Naive thymus-derived CD4-positive, alpha-beta T cell (primary cell): ENCODE measurements around the gene CRADD. TPM values are rescaled to one million over a fixed set of nuclear protein-coding genes. Genes with fewer than 3 reads are reported as not detected.
"Not testable (repeated sequence)": the region's sequence is repeated elsewhere in the genome, so short reads cannot be mapped to it uniquely, and the experiment has no call there.

Source experiments
- ATAC-seq: fragments of 150-1000 bp; cut with Tn5 transposase; 2 replicates; pipeline ENCODE4 v1.10.0; 2021; ENCODE audit warnings: mild to moderate bottlenecking, moderate library complexity
- CTCF ChIA-PET: fragments of 350-600 bp; sonication (Branson Sonifier 250); formaldehyde crosslinking; loops from one replicate; lab custom pipeline; 2021; ENCODE audit warnings: antibody characterized with exemption; lab: Charles Lee
- POLR2A ChIA-PET: fragments of 350-600 bp; sonication (Branson Sonifier 250); formaldehyde crosslinking; loops from one replicate; lab custom pipeline; 2021; ENCODE audit warnings: antibody characterized with exemption, inconsistent platforms; lab: Charles Lee
- DNase-seq, 9 donors: peaks; one replicate each; pipeline versions ENCODE4 v3.0.0 to v3.0.0-alpha.2; 2020 to 2022; ENCODE audit warnings: mixed read lengths in 1 of 9
- H3K27ac ChIP-seq: one replicate; pipeline ENCODE4 v1.7.0; 2013; ENCODE audit warnings: mild to moderate bottlenecking, low read depth, low read length, moderate library complexity
- H3K27me3 ChIP-seq, 2 donors: one replicate each; pipeline ENCODE4 v1.7.0; 2013; ENCODE audit warnings: low read length in 2 of 2, mild to moderate bottlenecking in 2 of 2, moderate library complexity in 2 of 2; ENCODE audit not compliant: control insufficient read depth in 2 of 2, insufficient read depth in 2 of 2
- H3K36me3 ChIP-seq, 3 experiments: 1 replicate in 2 of 3; 2 replicates in 1 of 3; pipeline ENCODE4 v1.7.0; 2013; ENCODE audit warnings: low read length in 3 of 3, mild to moderate bottlenecking in 3 of 3, moderate library complexity in 1 of 3; ENCODE audit not compliant: insufficient read depth in 3 of 3, control insufficient read depth in 2 of 3
- H3K4me1 ChIP-seq, 2 donors: one replicate each; pipeline ENCODE4 v1.7.0; 2013; ENCODE audit warnings: low read length in 2 of 2, mild to moderate bottlenecking in 2 of 2, moderate library complexity in 1 of 2; ENCODE audit not compliant: control insufficient read depth in 2 of 2, insufficient read depth in 2 of 2
- H3K4me3 ChIP-seq: 2 replicates; pipeline ENCODE4 v1.7.0; 2013; ENCODE audit warnings: mild to moderate bottlenecking, low read length
- H3K9me3 ChIP-seq, 3 experiments: 1 replicate in 2 of 3; 2 replicates in 1 of 3; pipeline ENCODE4 v1.7.0; 2013; ENCODE audit warnings: low read length in 3 of 3; ENCODE audit not compliant: control insufficient read depth in 2 of 3
- H3K27ac Mint-ChIP-seq, 9 donors: one replicate each; pipeline ENCODE4 v1.8.0; 2020 to 2022; ENCODE audit warnings: mixed read lengths in 9 of 9, mild to moderate bottlenecking in 8 of 9, moderate library complexity in 5 of 9, inconsistent platforms in 2 of 9
- H3K27me3 Mint-ChIP-seq, 5 donors: one replicate each; pipeline ENCODE4 v1.8.0; 2021 to 2022; ENCODE audit warnings: mixed read lengths in 5 of 5, mild to moderate bottlenecking in 1 of 5
- H3K36me3 Mint-ChIP-seq, 5 donors: one replicate each; pipeline ENCODE4 v1.8.0; 2020 to 2022; ENCODE audit warnings: mixed read lengths in 5 of 5, mild to moderate bottlenecking in 3 of 5, inconsistent platforms in 1 of 5
- H3K4me1 Mint-ChIP-seq, 7 donors: one replicate each; pipeline ENCODE4 v1.8.0; 2020 to 2022; ENCODE audit warnings: mixed read lengths in 7 of 7, mild to moderate bottlenecking in 3 of 7, inconsistent platforms in 1 of 7
- H3K4me3 Mint-ChIP-seq, 10 donors: one replicate each; pipeline ENCODE4 v1.8.0; 2020 to 2022; ENCODE audit warnings: mild to moderate bottlenecking in 10 of 10, mixed read lengths in 10 of 10, moderate library complexity in 6 of 10, inconsistent platforms in 2 of 10
- H3K9me3 Mint-ChIP-seq, 11 donors: one replicate each; pipeline ENCODE4 v1.8.0; 2020 to 2022; ENCODE audit warnings: mixed read lengths in 11 of 11, mild to moderate bottlenecking in 4 of 11, inconsistent platforms in 1 of 11, moderate library complexity in 1 of 11
- intact Hi-C, 2 donors: fragments of 100-400 bp; cut with micrococcal nuclease; formaldehyde crosslinking; loops; one replicate each; pipeline ENCODE4 v1.15.1; 2023
- polyA plus RNA-seq, 2 donors: library from polyadenylated mRNA; unstranded; fragments of 300-500 nt; fragmentation: Illumina TruSeq; gene quantifications; one replicate each; pipeline ENCODE4 v1.2.3, GENCODE V29; 2021
- total RNA-seq, 6 experiments: library from RNA in 5 of 6; stranded (reverse) in 5 of 6; gene quantifications; 1 replicate in 5 of 6; 2 replicates in 1 of 6; pipeline ENCODE4 v1.2.3 and lab custom pipeline; 2021 to 2026

Gene CRADD
- total and polyA plus RNA-seq, 7 experiments from 2014 or later = 11.4 to 17.1 (median 13.8) TPM

DNA sequence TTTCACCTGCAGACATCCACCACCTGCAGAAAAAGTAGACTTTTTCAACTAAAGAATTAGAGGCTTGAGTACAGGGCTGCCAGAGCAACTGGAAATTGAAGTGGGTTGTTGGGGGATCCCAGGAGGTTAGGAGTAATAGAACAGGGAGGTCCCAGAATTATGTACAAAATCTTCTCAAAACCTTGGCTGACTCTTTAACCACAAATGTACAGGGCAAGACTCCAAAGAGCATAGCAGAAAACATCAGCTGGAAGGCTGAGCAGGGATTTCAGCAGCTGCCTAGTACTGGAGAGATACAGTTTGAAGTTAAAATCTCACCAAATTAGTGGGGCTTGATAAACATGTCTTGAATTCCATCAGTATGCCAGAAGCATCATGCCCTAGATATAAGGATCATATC is 191.6 kb downstream of the CRADD start:
- Mint-ChIP-seq H3K27me3 (peaks cover 0 to 20% (median 0%) of the 10 kb centered on the region in 5 donors), H3K27ac (no peak overlapping the region), H3K36me3 (peaks cover 26 to 55% (median 51%) of the 10 kb centered on the region in 5 donors), H3K9me3 (peaks cover 16 to 94% (median 53%) of the 10 kb centered on the region in 11 donors), H3K4me3 (no peak overlapping the region), H3K4me1 (no peaks in the 10 kb centered on the region)
- ChIA-PET CTCF (no interaction called here), POLR2A (no interaction called here)
- DNase-seq = no peak
- ATAC-seq = no peak
- Histone ChIP-seq H3K4me3 (no peak overlapping the region), H3K27ac (no peak overlapping the region), H3K9me3 (peaks cover 0 to 48% (median 13%) of the 10 kb centered on the region in 3 experiments), H3K4me1 (no peaks in the 10 kb centered on the region), H3K27me3 (no peaks in the 10 kb centered on the region), H3K36me3 (no peaks in the 10 kb centered on the region)
- intact Hi-C loops = no loop called here

DNA sequence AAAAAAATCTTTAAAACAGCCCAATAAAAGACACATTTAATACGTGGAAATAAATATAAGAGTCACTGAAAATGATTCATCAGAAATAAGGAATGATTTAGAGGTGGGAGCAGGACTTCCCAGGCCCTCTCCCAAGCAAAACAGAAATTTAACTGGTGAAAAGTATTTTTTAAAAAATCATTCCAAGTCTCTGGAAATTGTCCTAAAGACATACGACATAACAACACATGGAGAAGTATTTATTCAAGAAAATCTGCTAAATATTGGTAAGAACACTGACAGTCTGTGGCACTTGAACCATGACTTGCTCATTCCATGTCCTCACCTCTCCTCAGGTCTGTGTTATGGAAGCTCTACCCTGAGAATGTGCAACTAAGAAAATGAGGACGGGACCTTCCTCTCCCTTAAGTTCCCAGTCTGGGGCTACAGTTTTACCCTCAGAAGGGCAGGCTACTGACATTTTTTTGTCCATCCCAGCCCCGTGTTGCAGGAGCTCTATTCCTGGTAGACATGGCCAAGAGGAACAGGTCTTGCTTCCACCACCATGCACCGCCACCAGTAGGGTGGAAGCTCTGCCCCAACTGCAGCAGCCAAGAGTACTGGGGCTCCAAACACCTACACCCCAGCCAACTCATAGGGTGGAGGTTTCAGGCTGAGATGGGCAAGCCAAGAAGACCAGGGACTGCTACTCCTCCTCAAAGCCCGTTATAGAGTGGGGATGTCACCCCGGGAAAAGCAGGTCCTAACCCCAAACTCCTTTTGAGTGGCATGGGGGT is 193.0 kb downstream of the CRADD start:
- Histone ChIP-seq H3K36me3 (no peaks in the 10 kb centered on the region), H3K9me3 (peaks cover 0 to 38% (median 9%) of the 10 kb centered on the region in 3 experiments), H3K4me3 (no peak overlapping the region), H3K27ac (no peak overlapping the region), H3K27me3 (no peaks in the 10 kb centered on the region), H3K4me1 (no peaks in the 10 kb centered on the region)
- ATAC-seq (no peak), DNase-seq (no peak)
- Mint-ChIP-seq H3K27me3 (peaks cover 0 to 23% (median 0%) of the 10 kb centered on the region in 5 donors), H3K4me1 (no peaks in the 10 kb centered on the region), H3K36me3 (peaks cover 28 to 62% (median 53%) of the 10 kb centered on the region in 5 donors), H3K4me3 (no peak overlapping the region), H3K27ac (no peak overlapping the region), H3K9me3 (peaks cover 18 to 97% (median 58%) of the 10 kb centered on the region in 11 donors)
- POLR2A ChIA-PET = no interaction called here
- intact Hi-C loops = no loop called here
- CTCF ChIA-PET = interaction anchor here (0.5 kb wide), 1 partner anchor 22 kb away, joined by 3 read pairs; no protein-coding TSS in a partner anchor

DNA sequence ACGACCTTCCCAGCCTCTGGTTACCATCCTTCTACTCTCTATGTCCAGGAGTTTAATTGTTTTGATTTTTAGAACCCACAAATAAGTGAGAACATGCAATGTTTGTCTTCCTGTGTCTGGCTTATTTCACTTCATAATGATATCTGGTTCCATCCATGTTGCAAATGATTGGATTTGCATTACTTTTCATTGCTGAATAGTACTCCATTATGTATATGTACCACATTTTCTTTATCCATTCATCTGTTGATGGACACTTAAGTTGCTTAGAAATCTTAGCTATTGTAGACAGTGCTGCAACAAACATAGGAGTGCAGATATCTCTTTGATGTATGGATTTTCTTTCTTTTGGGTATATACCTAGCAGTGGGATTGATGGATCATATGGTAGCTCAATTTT is 194.4 kb downstream of the CRADD start:
- H3K27me3 Mint-ChIP-seq = peaks cover 0 to 23% (median 0%) of the 10 kb centered on the region in 5 donors
- H3K4me1 Mint-ChIP-seq, CTCF ChIA-PET, intact Hi-C loops, H3K36me3 ChIP-seq, ATAC-seq, DNase-seq, H3K4me3 Mint-ChIP-seq, H3K27ac Mint-ChIP-seq, H3K4me1 ChIP-seq, POLR2A ChIA-PET, H3K4me3 ChIP-seq, H3K27me3 ChIP-seq, H3K27ac ChIP-seq: not testable (repeated sequence)
- peaks cover 25 to 66% (median 56%) of the 10 kb centered on the region in 5 donors for H3K36me3 Mint-ChIP-seq
- H3K9me3 Mint-ChIP-seq = peaks cover 15 to 97% (median 64%) of the 10 kb centered on the region in 11 donors
- H3K9me3 ChIP-seq = peaks cover 0 to 30% (median 0%) of the 10 kb centered on the region in 3 experiments

DNA sequence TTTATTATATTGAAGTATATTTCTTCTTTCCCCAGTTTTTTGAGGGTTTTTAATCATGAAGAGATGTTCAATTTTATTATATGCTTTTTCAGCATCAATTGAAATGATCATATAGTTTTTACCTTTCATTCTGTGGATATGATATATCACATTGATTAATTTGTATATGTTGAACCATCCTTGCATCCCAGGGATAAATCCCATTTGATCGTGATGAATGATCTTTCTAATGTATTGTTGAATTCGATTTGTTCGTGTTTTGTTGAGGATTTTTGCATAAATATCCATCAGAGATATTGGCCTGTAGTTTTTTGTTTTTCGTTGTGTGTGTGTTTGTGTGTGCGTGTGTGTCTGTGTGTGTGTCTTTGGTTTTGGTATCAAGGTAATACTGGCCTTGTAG is 196.4 kb downstream of the CRADD start:
- no peak overlapping the region for H3K4me3 Mint-ChIP-seq
- no peak overlapping the region for H3K27ac Mint-ChIP-seq
- H3K9me3 Mint-ChIP-seq = peaks cover 15 to 87% (median 65%) of the 10 kb centered on the region in 11 donors
- Histone ChIP-seq H3K36me3 (no peaks in the 10 kb centered on the region), H3K4me1 (no peaks in the 10 kb centered on the region), H3K9me3 (peaks cover 0 to 29% (median 0%) of the 10 kb centered on the region in 3 experiments), H3K27ac (no peak overlapping the region), H3K27me3 (no peaks in the 10 kb centered on the region), H3K4me3 (no peak overlapping the region)
- peaks cover 20 to 68% (median 54%) of the 10 kb centered on the region in 5 donors for H3K36me3 Mint-ChIP-seq
- peaks cover 0 to 20% (median 0%) of the 10 kb centered on the region in 5 donors for H3K27me3 Mint-ChIP-seq
- H3K4me1 Mint-ChIP-seq = peaks cover 0 to under 1% (median 0%) of the 10 kb centered on the region in 7 donors
- ATAC-seq (no peak), DNase-seq (no peak)
- intact Hi-C loops = no loop called here
- ChIA-PET CTCF (interaction anchor here (0.6 kb wide), 1 partner anchor 293 kb away, joined by 3 read pairs; no protein-coding TSS in a partner anchor), POLR2A (no interaction called here)

DNA sequence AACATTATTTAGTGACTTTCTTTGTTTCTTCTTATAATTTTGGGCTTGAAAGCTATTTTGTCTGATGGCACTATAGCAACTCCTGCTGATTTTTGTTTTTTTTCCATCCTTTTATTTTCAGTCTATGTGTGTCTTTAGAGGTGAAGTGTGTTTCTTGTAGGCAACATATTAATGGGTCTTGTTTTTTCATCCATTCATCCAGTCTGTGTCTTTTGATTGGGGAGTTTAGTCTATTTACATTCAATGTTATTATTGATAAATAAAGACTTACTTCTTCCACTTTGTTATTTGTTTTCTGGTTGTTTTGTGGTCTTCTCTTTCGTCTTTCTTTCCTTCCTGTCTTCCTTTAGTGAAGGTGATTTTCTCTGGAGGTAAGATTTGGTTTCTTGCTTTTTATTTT is 198.0 kb downstream of the CRADD start:
- DNase-seq (no peak), ATAC-seq (no peak)
- H3K27ac Mint-ChIP-seq = no peak overlapping the region
- peaks cover 0 to 10% (median 0%) of the 10 kb centered on the region in 5 donors for H3K27me3 Mint-ChIP-seq
- H3K9me3 Mint-ChIP-seq = peaks cover 12 to 71% (median 53%) of the 10 kb centered on the region in 11 donors
- H3K4me3 ChIP-seq = no peak overlapping the region
- ChIA-PET CTCF (interaction anchor here (0.7 kb wide), 1 partner anchor 996 kb away, joined by 3 read pairs; no protein-coding TSS in a partner anchor), POLR2A (no interaction called here)
- peaks cover 0 to 17% (median 0%) of the 10 kb centered on the region in 3 experiments for H3K9me3 ChIP-seq
- peaks cover 13 to 71% (median 41%) of the 10 kb centered on the region in 5 donors for H3K36me3 Mint-ChIP-seq
- H3K27me3 ChIP-seq = no peaks in the 10 kb centered on the region
- H3K27ac ChIP-seq = no peak overlapping the region
- no peak overlapping the region for H3K4me3 Mint-ChIP-seq
- H3K4me1 Mint-ChIP-seq = peaks cover 0 to 13% (median 4%) of the 10 kb centered on the region in 7 donors
- H3K4me1 ChIP-seq = no peaks in the 10 kb centered on the region
- H3K36me3 ChIP-seq = no peaks in the 10 kb centered on the region
- intact Hi-C loops = no loop called here

DNA sequence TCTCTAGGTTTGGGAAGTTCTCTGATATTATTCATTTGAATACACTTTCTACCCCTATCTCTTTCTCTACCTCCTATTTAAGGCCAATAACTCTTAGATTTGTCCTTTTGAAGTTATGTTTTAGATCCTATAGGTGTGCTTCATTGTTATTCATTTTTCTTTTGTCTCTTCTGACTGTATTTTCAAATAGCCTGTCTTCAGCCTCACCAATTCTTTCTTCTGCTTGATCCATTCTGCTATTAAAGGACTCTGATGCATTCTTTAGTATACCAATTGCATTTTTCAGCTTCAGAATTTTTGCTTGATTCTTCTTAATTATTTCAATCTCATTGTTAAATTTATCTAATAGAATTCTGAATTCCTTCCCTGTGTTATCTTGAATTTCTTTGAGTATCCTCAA is 199.2 kb downstream of the CRADD start:
- POLR2A ChIA-PET = interaction anchor here (0.6 kb wide), 1 partner anchor 946 kb away, joined by 3 read pairs; no protein-coding TSS in a partner anchor
- no peak overlapping the region for H3K27ac Mint-ChIP-seq
- DNase-seq (no peak), ATAC-seq (no peak)
- H3K36me3 Mint-ChIP-seq = peaks cover 13 to 72% (median 41%) of the 10 kb centered on the region in 5 donors
- no peak overlapping the region for H3K4me3 Mint-ChIP-seq
- Histone ChIP-seq H3K27ac (no peak overlapping the region), H3K9me3 (peaks cover 0 to 13% (median 0%) of the 10 kb centered on the region in 3 experiments), H3K4me1 (peaks cover 0 to 9% of the 10 kb centered on the region in 2 donors), H3K4me3 (no peak overlapping the region), H3K27me3 (no peaks in the 10 kb centered on the region), H3K36me3 (no peaks in the 10 kb centered on the region)
- H3K9me3 Mint-ChIP-seq = peaks cover 12 to 61% (median 51%) of the 10 kb centered on the region in 11 donors
- peaks cover 0 to 10% (median 0%) of the 10 kb centered on the region in 5 donors for H3K27me3 Mint-ChIP-seq
- CTCF ChIA-PET = no interaction called here
- H3K4me1 Mint-ChIP-seq = peaks cover 7 to 25% (median 15%) of the 10 kb centered on the region in 7 donors
- intact Hi-C loops = no loop called here
